Left renal cortex interstitium (tissue), 4 donors: ENCODE results near the gene TCP1. TPM values are rescaled to one million over a fixed set of nuclear protein-coding genes. Genes with fewer than 3 reads are reported as not detected.
"Not testable (repeated sequence)": the region's sequence is repeated elsewhere in the genome, so short reads cannot be mapped to it uniquely, and the experiment has no call there.

ENCODE experiments used
- DNase-seq, 4 donors: peaks; one replicate each; pipeline ENCODE4 v3.0.0-alpha.2; 2013; ENCODE audit warnings: low read depth in 4 of 4, low spot score in 2 of 4, missing footprints in 1 of 4
- polyA plus RNA-seq, 4 donors: library from polyadenylated mRNA; unstranded; fragments of 120-200 nt; gene quantifications; one replicate each; pipeline ENCODE4 v1.2.1, GENCODE V29; 2013; ENCODE audit not compliant: insufficient read length in 4 of 4

Gene TCP1
- polyA plus RNA-seq, 4 donors = 231 to 294 (median 252) TPM

GRCh38 chr6:159778131-159778530, 11.3 kb downstream of the TCP1 start:
- DNase-seq = no peak

- no peak for DNase-seq
Measured at GRCh38 chr6:159777240-159777904, 12.0 kb downstream of the TCP1 start.

- DNase-seq = no peak
Measured at GRCh38 chr6:159772196-159772595, 17.2 kb downstream of the TCP1 start.

GRCh38 chr6:159769470-159769869, 19.9 kb downstream of the TCP1 start:
- DNase-seq = no peak

- DNase-seq = no peak
Measured at GRCh38 chr6:159766906-159767305, 22.5 kb downstream of the TCP1 start.

- DNase-seq = no peak
Measured at GRCh38 chr6:159762681-159763293, 26.6 kb downstream of the TCP1 start.

- peak; percentile 79 to 91 (median 84) for DNase-seq
Measured at GRCh38 chr6:159761873-159762680, 27.3 kb downstream of the TCP1 start, which contains the start of gene ACAT2. ACAT2 (plus strand) TSS chr6:159762045; CDS start chr6:159762088, 43 bp downstream.

GRCh38 chr6:159761129-159761872, 28.1 kb downstream of the TCP1 start:
- peak in 3 of 4 donors; percentile 10 to 27 (median 20) for DNase-seq

- DNase-seq = no peak
Measured at GRCh38 chr6:159760602-159761057, 28.8 kb downstream of the TCP1 start.

GRCh38 chr6:159759645-159760044, 29.8 kb downstream of the TCP1 start:
- DNase-seq = no peak

- no peak for DNase-seq
Measured at GRCh38 chr6:159758031-159759001, 31.1 kb downstream of the TCP1 start.

GRCh38 chr6:159756508-159756907, 32.9 kb downstream of the TCP1 start:
- DNase-seq = no peak

GRCh38 chr6:159754959-159755914, 34.2 kb downstream of the TCP1 start:
- no peak for DNase-seq

GRCh38 chr6:159754401-159754800, 35.0 kb downstream of the TCP1 start:
- DNase-seq = no peak

GRCh38 chr6:159753081-159753872, 36.1 kb downstream of the TCP1 start:
- no peak for DNase-seq

- DNase-seq = no peak
Measured at GRCh38 chr6:159751448-159751847, 38.0 kb downstream of the TCP1 start.

GRCh38 chr6:159748127-159748526, 41.3 kb downstream of the TCP1 start:
- not testable (repeated sequence) for DNase-seq

- DNase-seq = no peak
Measured at GRCh38 chr6:159746759-159747158, 42.6 kb downstream of the TCP1 start.
